Measurements from ENCODE around the gene WWOX. TPM values are rescaled to one million over a fixed set of nuclear protein-coding genes. Genes with fewer than 3 reads are reported as not detected.

Gene WWOX
- total and polyA plus RNA-seq, 2 of the 4 experiments (the other 2 are of a cell fraction): 2.7 to 5.4 TPM

GRCh38 chr16:78641433-78641832 lies 542.0 kb downstream of the WWOX start:
- H2AFZ ChIP-seq (replicated peaks; ENCODE audit: low read length, poor library complexity): no peak overlapping the region
- no peak overlapping the region for H2BK120ac ChIP-seq (ENCODE audit: low read depth, low read length)
- H3K23ac ChIP-seq (ENCODE audit: low read depth, low read length): no peak overlapping the region
- no peaks in the 10 kb centered on the region for H3K27me3 ChIP-seq (ENCODE audit: control insufficient read depth, insufficient read depth, low read length)
- H2AK5ac ChIP-seq (ENCODE audit: low read depth, low read length): no peak overlapping the region
- peaks cover 24% of the 10 kb centered on the region for H3K9me3 ChIP-seq (ENCODE audit: control insufficient read depth, insufficient read depth, low read length)
- no peak overlapping the region for H3K18ac ChIP-seq (ENCODE audit: low read depth, low read length)
- ATAC-seq (ENCODE audit: low read depth) (no peak), DNase-seq (no peak)
- H4K91ac ChIP-seq (ENCODE audit: insufficient read depth, low read depth, low read length): no peak overlapping the region
- no peak overlapping the region for H4K8ac ChIP-seq (ENCODE audit: low read depth in 2 of 2, low read length in 2 of 2)
- no peak overlapping the region for H2BK20ac ChIP-seq (ENCODE audit: low read depth, low read length)
- no peak for TF ChIP-seq CEBPB (IDR thresholded peaks at IDR 0.05; ENCODE audit: low read depth, low read length)
- TF ChIP-seq MXI1 (IDR thresholded peaks at IDR 0.05; ENCODE audit: borderline replicate concordance, low read depth, low read length): no peak
- TF ChIP-seq CTCF (conservative IDR thresholded peaks at IDR 0.05; ENCODE audit: low read depth, low read length): no peak
- TF ChIP-seq BHLHE40 (IDR thresholded peaks at IDR 0.05; ENCODE audit: low read depth, low read length): no peak
- TF ChIP-seq RFX5 (IDR thresholded peaks at IDR 0.05; ENCODE audit: low read depth, low read length): no peak
- no peak for TF ChIP-seq USF2 (IDR thresholded peaks at IDR 0.05; ENCODE audit: low read depth, low read length)
- no peak for TF ChIP-seq SMC3 (IDR thresholded peaks at IDR 0.05; ENCODE audit: low read depth, low read length)
- no peaks in the 10 kb centered on the region for H3K4me1 ChIP-seq (ENCODE audit: control insufficient read depth, insufficient read depth, low read length)
- BruUV-seq (replicated peaks): no TSS peak
- H2AK9ac ChIP-seq (replicated peaks; ENCODE audit: low read depth, low read length, poor library complexity): no peak overlapping the region
- H3K14ac ChIP-seq (replicated peaks; ENCODE audit: low read depth, low read length): no peak overlapping the region
- intact Hi-C loops (cut with micrococcal nuclease): no loop called here
- no peaks in the 10 kb centered on the region for H3K9me1 ChIP-seq (ENCODE audit: insufficient read depth, low read length)
- no peak overlapping the region for H3K9ac ChIP-seq (ENCODE audit: low read depth, low read length)
- no peak overlapping the region for H2BK15ac ChIP-seq (ENCODE audit: low read depth, low read length)
- H3K4ac ChIP-seq (ENCODE audit: low read depth, low read length): no peak overlapping the region
- no peaks in the 10 kb centered on the region for H3K36me3 ChIP-seq (ENCODE audit: control insufficient read depth, insufficient read depth, low read length)
- CTCF ChIA-PET: no interaction called here
- no peak overlapping the region for H3K56ac ChIP-seq (ENCODE audit: extremely low read depth, insufficient read depth, low read length)
- in situ Hi-C loops (cut with MboI; ENCODE audit: low sequenced_read_pairs): no loop called here
- H4K5ac ChIP-seq (ENCODE audit: low read depth, low read length): no peak overlapping the region
- WGBS, 2 experiments (ENCODE audit: extremely low coverage in 2 of 2, insufficient read length in 1 of 2): 27% methylated on average over 3 of the region's 8 CpGs; no CpG with 5 or more reads in 1 of the 2 experiments
- no peak overlapping the region for H3K4me3 ChIP-seq (ENCODE audit: insufficient read depth, low read depth, low read length)
- dilution Hi-C loops (cut with HindIII; ENCODE audit: low sequenced_read_pairs, unreplicated experiment): no loop called here
- H3K4me2 ChIP-seq (ENCODE audit: low read depth, low read length): no peak overlapping the region
- no peaks in the 10 kb centered on the region for H4K20me1 ChIP-seq (ENCODE audit: insufficient read depth, low read length)
- no peak overlapping the region for H2BK5ac ChIP-seq (ENCODE audit: low read depth, low read length, poor library complexity, severe bottlenecking)
- no peaks in the 10 kb centered on the region for H3K79me1 ChIP-seq (ENCODE audit: low read depth in 1 of 2, low read length in 2 of 2)
- POLR2A ChIA-PET (ENCODE audit: unreplicated experiment): no interaction called here
- H3K27ac ChIP-seq (ENCODE audit: insufficient read depth, low read length): no peak overlapping the region
